Gastrocnemius medialis (tissue), 4 donors: ENCODE data around the gene ESRRG. TPM values are rescaled to one million over a fixed set of nuclear protein-coding genes. Genes with fewer than 3 reads are reported as not detected.

Experiments
- ATAC-seq, 2 donors: fragments of 150-250 bp; one replicate each; pipeline ENCODE4 v1.9.1; 2016
- DNase-seq, 2 donors: peaks; one replicate each; pipeline ENCODE4 v3.0.0-alpha.2; 2019
- H3K27ac ChIP-seq, 4 donors: fragments of 200-600 bp; sonication (generic); 1 replicate in 1 of 4; 2 replicates in 3 of 4; pipeline ENCODE4 v1.5.1; 2016 to 2018; ENCODE audit warnings: mild to moderate bottlenecking in 2 of 4, moderate library complexity in 1 of 4
- H3K27me3 ChIP-seq, 3 donors: fragments of 200-600 bp; sonication (generic) in 2 of 3; 1 replicate in 1 of 3; 2 replicates in 2 of 3; pipeline versions ENCODE4 v1.5.1 to v1.6.0; 2016 to 2019; ENCODE audit warnings: mild to moderate bottlenecking in 1 of 3, moderate library complexity in 1 of 3
- H3K36me3 ChIP-seq, 2 donors: fragments of 200-600 bp; sonication (generic) in 1 of 2; one replicate each; pipeline ENCODE4 v1.5.1; 2017 to 2018
- H3K4me1 ChIP-seq, 2 donors: fragments of 200-600 bp; sonication (generic) in 1 of 2; one replicate each; pipeline ENCODE4 v1.5.1; 2016 to 2017; ENCODE audit warnings: mild to moderate bottlenecking in 2 of 2
- H3K4me3 ChIP-seq, 4 donors: fragments of 200-600 bp; sonication (generic) in 3 of 4; 1 replicate in 1 of 4; 2 replicates in 3 of 4; pipeline ENCODE4 v1.5.1; 2016 to 2019; ENCODE audit warnings: mild to moderate bottlenecking in 2 of 4
- H3K9me3 ChIP-seq, 3 donors: fragments of 200-600 bp; sonication (generic) in 2 of 3; 1 replicate in 1 of 3; 2 replicates in 2 of 3; pipeline ENCODE4 v1.5.1; 2016 to 2019
- CTCF ChIP-seq, 5 experiments: fragments of 450-650 bp in 3 of 5; fragments of 200-600 bp in 2 of 5; sonication (generic) in 2 of 5; IDR thresholded peaks in 4 of 5; conservative IDR thresholded peaks in 1 of 5; 1 replicate in 4 of 5; 2 replicates in 1 of 5; pipeline ENCODE4 v1.5.1; 2016 to 2019; ENCODE audit warnings: antibody characterized with exemption in 5 of 5, mild to moderate bottlenecking in 3 of 5, moderate library complexity in 3 of 5
- POLR2A ChIP-seq, 2 donors: fragments of 450-650 bp; IDR thresholded peaks; one replicate each; pipeline ENCODE4 v1.6.1; 2017; ENCODE audit warnings: antibody characterized with exemption in 2 of 2, mild to moderate bottlenecking in 2 of 2, moderate library complexity in 2 of 2
- in situ Hi-C, 4 donors: fragments of 200-750 bp; cut with MboI; loops; one replicate each; pipeline versions ENCODE4 v1.15.0 to v1.8.0; 2017; ENCODE audit warnings: low sequenced_read_pairs in 4 of 4
- intact Hi-C: fragments of 100-400 bp; cut with DNase I; formaldehyde crosslinking; loops from one replicate; pipeline ENCODE4 v1.15.1; 2023; ENCODE audit warnings: low total_unique reads
- total RNA-seq, 4 donors: library from RNA; depleted of rRNA; stranded (reverse); fragments of >200 nt; gene quantifications; one replicate each; pipeline versions ENCODE4 v1.1.0 to v1.2.3, GENCODE V29; 2016

ESRRG gene
- total RNA-seq, 4 donors from 2014 or later = 1.8 to 18.7 (median 2.4) TPM

- Histone ChIP-seq H3K27me3 (no peaks in the 10 kb centered on the region), H3K4me1 (no peaks in the 10 kb centered on the region), H3K36me3 (no peaks in the 10 kb centered on the region), H3K9me3 (no peaks in the 10 kb centered on the region), H3K4me3 (no peak overlapping the region), H3K27ac (no peak overlapping the region)
- no peak for ATAC-seq
- in situ Hi-C loops = no loop called here
- TF ChIP-seq POLR2A (IDR thresholded peaks at IDR 0.05) (no peak), CTCF (IDR thresholded peaks at IDR 0.05 in 4 of 5, conservative IDR thresholded peaks at IDR 0.05 in 1 of 5) (no peak)
- no peak for DNase-seq
- intact Hi-C loops = no loop called here
These were observed 263.5 kb downstream of the ESRRG start for GRCh38 chr1:216459651-216460207.

GRCh38 chr1:216458812-216459211 is 264.4 kb downstream of the ESRRG start:
- TF ChIP-seq CTCF (IDR thresholded peaks at IDR 0.05 in 4 of 5, conservative IDR thresholded peaks at IDR 0.05 in 1 of 5) (no peak), POLR2A (IDR thresholded peaks at IDR 0.05) (no peak)
- H3K9me3 ChIP-seq = no peaks in the 10 kb centered on the region
- intact Hi-C loops (no loop called here), in situ Hi-C loops (no loop called here)
- no peak overlapping the region for H3K4me3 ChIP-seq
- H3K27ac ChIP-seq = no peak overlapping the region
- no peaks in the 10 kb centered on the region for H3K4me1 ChIP-seq
- no peaks in the 10 kb centered on the region for H3K27me3 ChIP-seq
- ATAC-seq (no peak), DNase-seq (no peak)
- no peaks in the 10 kb centered on the region for H3K36me3 ChIP-seq

GRCh38 chr1:216457356-216457755 is 265.9 kb downstream of the ESRRG start:
- Histone ChIP-seq H3K36me3 (no peaks in the 10 kb centered on the region), H3K27ac (no peak overlapping the region), H3K4me1 (no peaks in the 10 kb centered on the region), H3K27me3 (no peaks in the 10 kb centered on the region), H3K9me3 (no peaks in the 10 kb centered on the region), H3K4me3 (no peak overlapping the region)
- TF ChIP-seq CTCF (IDR thresholded peaks at IDR 0.05 in 4 of 5, conservative IDR thresholded peaks at IDR 0.05 in 1 of 5) (no peak), POLR2A (IDR thresholded peaks at IDR 0.05) (no peak)
- in situ Hi-C loops = no loop called here
- ATAC-seq = no peak
- no peak for DNase-seq
- intact Hi-C loops = no loop called here

- H3K27ac ChIP-seq = no peak overlapping the region
- no peak for ATAC-seq
- no peaks in the 10 kb centered on the region for H3K27me3 ChIP-seq
- no peaks in the 10 kb centered on the region for H3K9me3 ChIP-seq
- TF ChIP-seq CTCF (IDR thresholded peaks at IDR 0.05 in 4 of 5, conservative IDR thresholded peaks at IDR 0.05 in 1 of 5) (no peak), POLR2A (IDR thresholded peaks at IDR 0.05) (no peak)
- no peaks in the 10 kb centered on the region for H3K4me1 ChIP-seq
- in situ Hi-C loops = no loop called here
- H3K4me3 ChIP-seq = no peak overlapping the region
- DNase-seq = no peak
- intact Hi-C loops = no loop called here
- H3K36me3 ChIP-seq = no peaks in the 10 kb centered on the region
These were observed 266.5 kb downstream of the ESRRG start for GRCh38 chr1:216456682-216457081.

- intact Hi-C loops = no loop called here
- in situ Hi-C loops = no loop called here
- no peak for ATAC-seq
- no peaks in the 10 kb centered on the region for H3K4me1 ChIP-seq
- no peaks in the 10 kb centered on the region for H3K27me3 ChIP-seq
- TF ChIP-seq CTCF (IDR thresholded peaks at IDR 0.05 in 4 of 5, conservative IDR thresholded peaks at IDR 0.05 in 1 of 5) = no peak
- TF ChIP-seq POLR2A (IDR thresholded peaks at IDR 0.05) = no peak
- no peak overlapping the region for H3K27ac ChIP-seq
- DNase-seq = no peak
- H3K9me3 ChIP-seq = no peaks in the 10 kb centered on the region
- no peak overlapping the region for H3K4me3 ChIP-seq
- no peaks in the 10 kb centered on the region for H3K36me3 ChIP-seq
These were observed 269.5 kb downstream of the ESRRG start for GRCh38 chr1:216453777-216454176.
